ENCODE measurements around the gene TXNDC5.

The TXNDC5 gene

GRCh38 chr6:7910654-7911344 lies at the start of gene TXNDC5:
Gene TXNDC5, minus strand, starts transcription at chr6:7910788. Its CDS starts 12 bp downstream, at chr6:7910776.
- in situ Hi-C loops (cut with MboI; ENCODE audit: low sequenced_read_pairs): no loop called here

- in situ Hi-C loops (cut with MboI; ENCODE audit: low sequenced_read_pairs): no loop called here
These were observed 49.6 kb upstream of the TXNDC5 start for GRCh38 chr6:7960141-7960540.

- in situ Hi-C loops (cut with MboI; ENCODE audit: low sequenced_read_pairs): no loop called here
These were observed 48.9 kb upstream of the TXNDC5 start for GRCh38 chr6:7959453-7959852.

- in situ Hi-C loops (cut with MboI; ENCODE audit: low sequenced_read_pairs): no loop called here
These were observed 47.9 kb upstream of the TXNDC5 start for GRCh38 chr6:7958464-7958863.

GRCh38 chr6:7956257-7956656 lies 45.7 kb upstream of the TXNDC5 start:
- in situ Hi-C loops (cut with MboI; ENCODE audit: low sequenced_read_pairs): no loop called here

GRCh38 chr6:7954477-7955200 lies 44.1 kb upstream of the TXNDC5 start:
- in situ Hi-C loops (cut with MboI; ENCODE audit: low sequenced_read_pairs): no loop called here

- in situ Hi-C loops (cut with MboI; ENCODE audit: low sequenced_read_pairs): no loop called here
These were observed 43.2 kb upstream of the TXNDC5 start for GRCh38 chr6:7953753-7954152.

- in situ Hi-C loops (cut with MboI; ENCODE audit: low sequenced_read_pairs): no loop called here
These were observed 29.3 kb upstream of the TXNDC5 start for GRCh38 chr6:7939864-7940228.

- in situ Hi-C loops (cut with MboI; ENCODE audit: low sequenced_read_pairs): no loop called here
These were observed 28.7 kb upstream of the TXNDC5 start for GRCh38 chr6:7939184-7939863.

GRCh38 chr6:7938562-7939183 lies 28.1 kb upstream of the TXNDC5 start:
- in situ Hi-C loops (cut with MboI; ENCODE audit: low sequenced_read_pairs): no loop called here

GRCh38 chr6:7933794-7934193 lies 23.2 kb upstream of the TXNDC5 start:
- in situ Hi-C loops (cut with MboI; ENCODE audit: low sequenced_read_pairs): no loop called here

GRCh38 chr6:7932625-7933024 lies 22.0 kb upstream of the TXNDC5 start:
- in situ Hi-C loops (cut with MboI; ENCODE audit: low sequenced_read_pairs): no loop called here

- in situ Hi-C loops (cut with MboI; ENCODE audit: low sequenced_read_pairs): no loop called here
These were observed 14.3 kb upstream of the TXNDC5 start for GRCh38 chr6:7924867-7925266.

- in situ Hi-C loops (cut with MboI; ENCODE audit: low sequenced_read_pairs): no loop called here
These were observed 12.0 kb upstream of the TXNDC5 start for GRCh38 chr6:7922596-7922995.

GRCh38 chr6:7921632-7922092 lies 11.1 kb upstream of the TXNDC5 start:
- in situ Hi-C loops (cut with MboI; ENCODE audit: low sequenced_read_pairs): no loop called here

GRCh38 chr6:7921046-7921445 lies 10.5 kb upstream of the TXNDC5 start:
- in situ Hi-C loops (cut with MboI; ENCODE audit: low sequenced_read_pairs): no loop called here

- in situ Hi-C loops (cut with MboI; ENCODE audit: low sequenced_read_pairs): no loop called here
These were observed 9.8 kb upstream of the TXNDC5 start for GRCh38 chr6:7920425-7920824.

- in situ Hi-C loops (cut with MboI; ENCODE audit: low sequenced_read_pairs): no loop called here
These were observed 9.3 kb upstream of the TXNDC5 start for GRCh38 chr6:7919871-7920270.

GRCh38 chr6:7918403-7918802 lies 7.8 kb upstream of the TXNDC5 start:
- in situ Hi-C loops (cut with MboI; ENCODE audit: low sequenced_read_pairs): no loop called here

GRCh38 chr6:7917729-7918128 lies 7.1 kb upstream of the TXNDC5 start:
- in situ Hi-C loops (cut with MboI; ENCODE audit: low sequenced_read_pairs): no loop called here

- in situ Hi-C loops (cut with MboI; ENCODE audit: low sequenced_read_pairs): no loop called here
These were observed 6.4 kb upstream of the TXNDC5 start for GRCh38 chr6:7916959-7917358.
